HEK293 (cell line): Measurements from ENCODE around the gene POU2AF1.

Experiments used
- CTCF ChIA-PET: fragments of 350-600 bp; formaldehyde crosslinking; extraction: SDS; loops from one replicate; lab custom pipeline; 2021; ENCODE audit warnings: antibody characterized with exemption; lab: Yijun Ruan, JAX
- POLR2A ChIA-PET: fragments of 300-600 bp; formaldehyde crosslinking; extraction: SDS; loops from one replicate; lab custom pipeline; 2020; ENCODE audit warnings: antibody characterized with exemption, inconsistent platforms; lab: Yijun Ruan, JAX
- H3K27ac ChIP-seq: fragments of 200-500 bp; sonication (Bioruptor generic); 2 replicates; pipeline ENCODE4 v1.5.1; 2014; ENCODE audit warnings: low read depth, low read length, control low read depth, inconsistent platforms; ENCODE audit errors: extremely low read depth
- H3K36me3 ChIP-seq, 2 experiments: fragments of 200-500 bp in 1 of 2; sonication (Bioruptor generic) in 1 of 2; 1 replicate in 1 of 2; 2 replicates in 1 of 2; pipeline ENCODE4 v1.5.1; 2014 to 2017; ENCODE audit warnings: inconsistent platforms in 2 of 2, low read length in 2 of 2; ENCODE audit not compliant: control insufficient read depth in 2 of 2, insufficient read depth in 1 of 2
- H3K4me1 ChIP-seq: fragments of 200-500 bp; sonication (Bioruptor generic); 2 replicates; pipeline ENCODE4 v1.5.1; 2014; ENCODE audit warnings: mild to moderate bottlenecking, low read length, inconsistent platforms; ENCODE audit not compliant: control insufficient read depth, insufficient read depth
- H3K4me3 ChIP-seq: 2 replicates; pipeline ENCODE4 v1.5.1; 2011; ENCODE audit warnings: low read depth, mild to moderate bottlenecking, control low read depth, low read length, moderate library complexity
- H3K9me3 ChIP-seq: fragments of 200-500 bp; sonication (Bioruptor generic); 2 replicates; pipeline ENCODE4 v1.5.1; 2014; ENCODE audit warnings: low read depth, low read length, inconsistent platforms; ENCODE audit not compliant: control insufficient read depth, insufficient read depth
- GLIS2 ChIP-seq: fragments of 450-650 bp; formaldehyde crosslinking; IDR thresholded peaks from 2 replicates; pipeline ENCODE4 v1.5.1; 2016; ENCODE audit warnings: missing biosample characterization, missing genetic modification characterization
- IKZF3 ChIP-seq: fragments of 450-650 bp; IDR thresholded peaks from 2 replicates; pipeline ENCODE4 v1.5.0; 2018; ENCODE audit warnings: missing biosample characterization, mild to moderate bottlenecking, missing genetic modification characterization, moderate library complexity
- KLF7 ChIP-seq: fragments of 450-650 bp; formaldehyde crosslinking; IDR thresholded peaks from 2 replicates; pipeline ENCODE4 v1.5.1; 2016; ENCODE audit warnings: missing biosample characterization, missing genetic modification characterization, borderline replicate concordance
- RBAK ChIP-seq: fragments of 450-650 bp; formaldehyde crosslinking; IDR thresholded peaks from 2 replicates; pipeline ENCODE4 v1.5.1; 2016; ENCODE audit warnings: missing biosample characterization, missing genetic modification characterization
- ZNF37A ChIP-seq: fragments of 450-650 bp; IDR thresholded peaks from 2 replicates; pipeline ENCODE4 v1.5.1; 2018; ENCODE audit warnings: missing biosample characterization, missing genetic modification characterization
- ZNF404 ChIP-seq: fragments of 450-650 bp; formaldehyde crosslinking; IDR thresholded peaks from 2 replicates; pipeline ENCODE4 v1.5.1; 2017; ENCODE audit warnings: missing biosample characterization, missing genetic modification characterization
- ZNF423 ChIP-seq: fragments of 450-650 bp; formaldehyde crosslinking; IDR thresholded peaks from 2 replicates; pipeline ENCODE4 v1.5.1; 2016; ENCODE audit warnings: missing biosample characterization, missing genetic modification characterization
- ZNF433 ChIP-seq: fragments of 450-650 bp; formaldehyde crosslinking; IDR thresholded peaks from 2 replicates; pipeline ENCODE4 v1.5.1; 2016; ENCODE audit warnings: missing biosample characterization, missing genetic modification characterization, low read depth
- ZNF48 ChIP-seq: fragments of 450-650 bp; formaldehyde crosslinking; IDR thresholded peaks from 2 replicates; pipeline ENCODE4 v1.5.1; 2016; ENCODE audit warnings: missing biosample characterization, missing genetic modification characterization
- ZNF510 ChIP-seq: fragments of 450-650 bp; formaldehyde crosslinking; IDR thresholded peaks from 2 replicates; pipeline ENCODE4 v1.5.1; 2018; ENCODE audit warnings: mild to moderate bottlenecking, missing genetic modification characterization, missing biosample characterization; ENCODE audit not compliant: insufficient replicate concordance
- ZNF561 ChIP-seq: fragments of 450-650 bp; IDR thresholded peaks from 2 replicates; pipeline ENCODE4 v1.5.1; 2018; ENCODE audit warnings: missing biosample characterization, missing genetic modification characterization, borderline replicate concordance
- ZNF571 ChIP-seq: fragments of 450-650 bp; formaldehyde crosslinking; IDR thresholded peaks from 2 replicates; pipeline ENCODE4 v1.5.0; 2017; ENCODE audit warnings: missing biosample characterization, missing genetic modification characterization
- ZNF654 ChIP-seq: fragments of 450-650 bp; formaldehyde crosslinking; IDR thresholded peaks from 2 replicates; pipeline ENCODE4 v1.5.1; 2016; ENCODE audit warnings: low read depth, missing biosample characterization, missing genetic modification characterization
- ZNF670 ChIP-seq: fragments of 450-650 bp; formaldehyde crosslinking; IDR thresholded peaks from 2 replicates; pipeline ENCODE4 v1.5.1; 2016; ENCODE audit warnings: missing biosample characterization, missing genetic modification characterization, low read depth
- TF ChIP-seq, protein P1 (sequence below): IDR thresholded peaks from 2 replicates; pipeline ENCODE4 v1.6.1; 2011; ENCODE audit warnings: mild to moderate bottlenecking, low read depth, low read length, borderline replicate concordance
- TF ChIP-seq, protein P2 (sequence below): fragments of 450-650 bp; formaldehyde crosslinking; IDR thresholded peaks from 2 replicates; pipeline ENCODE4 v1.5.1; 2016; ENCODE audit warnings: missing biosample characterization, missing genetic modification characterization
- TF ChIP-seq, protein P3 (sequence below): fragments of 450-650 bp; formaldehyde crosslinking; IDR thresholded peaks from 2 replicates; pipeline ENCODE4 v1.5.1; 2016; ENCODE audit warnings: missing biosample characterization, missing genetic modification characterization
- TF ChIP-seq, protein P4 (sequence below): fragments of 450-650 bp; formaldehyde crosslinking; IDR thresholded peaks from 2 replicates; pipeline ENCODE4 v1.5.0; 2017; ENCODE audit warnings: missing biosample characterization, missing genetic modification characterization, borderline replicate concordance

Gene POU2AF1

DNA sequence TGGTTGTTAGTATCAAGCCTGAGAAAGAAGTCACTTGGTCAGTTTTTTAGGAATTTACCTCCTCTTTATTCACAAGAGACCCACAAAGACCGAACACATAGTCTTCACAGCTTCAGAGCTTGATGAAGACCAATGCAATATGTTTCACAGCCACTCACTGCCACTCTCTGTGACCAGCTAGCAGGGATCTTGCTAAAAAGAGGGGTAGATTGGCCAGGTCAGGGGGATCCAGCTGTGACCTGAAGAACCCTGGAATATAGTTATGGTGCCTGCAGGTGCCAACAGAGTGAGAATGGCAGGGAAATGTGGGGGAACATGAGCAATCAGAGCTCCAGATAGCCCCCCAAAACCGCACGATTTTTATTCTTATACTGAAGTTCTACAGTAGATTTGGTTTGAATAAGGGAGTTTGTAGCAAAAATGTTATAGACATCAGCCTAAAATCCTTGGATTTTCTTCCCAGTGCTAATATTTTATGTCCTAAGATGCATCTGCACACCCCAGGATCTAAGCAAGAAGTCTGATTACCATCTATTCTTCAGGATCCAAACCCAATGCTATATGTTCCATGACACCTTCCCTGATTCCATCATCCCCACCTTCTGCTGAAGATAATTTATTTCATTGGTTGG lies 8.7 kb downstream of the POU2AF1 start:
- H3K36me3 ChIP-seq = no peaks in the 10 kb centered on the region
- TF ChIP-seq ZNF654 (no peak), RBAK (tag by site-specific recombination) (no peak), ZNF48 (tag by site-specific recombination) (no peak), ZNF510 (tag by site-specific recombination) (no peak)
- TF ChIP-seq, protein P1, sequence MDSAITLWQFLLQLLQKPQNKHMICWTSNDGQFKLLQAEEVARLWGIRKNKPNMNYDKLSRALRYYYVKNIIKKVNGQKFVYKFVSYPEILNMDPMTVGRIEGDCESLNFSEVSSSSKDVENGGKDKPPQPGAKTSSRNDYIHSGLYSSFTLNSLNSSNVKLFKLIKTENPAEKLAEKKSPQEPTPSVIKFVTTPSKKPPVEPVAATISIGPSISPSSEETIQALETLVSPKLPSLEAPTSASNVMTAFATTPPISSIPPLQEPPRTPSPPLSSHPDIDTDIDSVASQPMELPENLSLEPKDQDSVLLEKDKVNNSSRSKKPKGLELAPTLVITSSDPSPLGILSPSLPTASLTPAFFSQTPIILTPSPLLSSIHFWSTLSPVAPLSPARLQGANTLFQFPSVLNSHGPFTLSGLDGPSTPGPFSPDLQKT = no peak
- TF ChIP-seq, protein P2, sequence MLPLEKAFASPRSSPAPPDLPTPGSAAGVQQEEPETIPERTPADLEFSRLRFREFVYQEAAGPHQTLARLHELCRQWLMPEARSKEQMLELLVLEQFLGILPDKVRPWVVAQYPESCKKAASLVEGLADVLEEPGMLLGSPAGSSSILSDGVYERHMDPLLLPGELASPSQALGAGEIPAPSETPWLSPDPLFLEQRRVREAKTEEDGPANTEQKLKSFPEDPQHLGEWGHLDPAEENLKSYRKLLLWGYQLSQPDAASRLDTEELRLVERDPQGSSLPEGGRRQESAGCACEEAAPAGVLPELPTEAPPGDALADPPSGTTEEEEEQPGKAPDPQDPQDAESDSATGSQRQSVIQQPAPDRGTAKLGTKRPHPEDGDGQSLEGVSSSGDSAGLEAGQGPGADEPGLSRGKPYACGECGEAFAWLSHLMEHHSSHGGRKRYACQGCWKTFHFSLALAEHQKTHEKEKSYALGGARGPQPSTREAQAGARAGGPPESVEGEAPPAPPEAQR (tag by site-specific recombination) = no peak
- TF ChIP-seq, all 188 proteins: peak for 0
- H3K4me1 ChIP-seq = no peaks in the 10 kb centered on the region
- ChIA-PET CTCF (no interaction called here), POLR2A (no interaction called here)
- no peak overlapping the region for H3K4me3 ChIP-seq
- H3K27ac ChIP-seq = no peak overlapping the region
- H3K9me3 ChIP-seq = no peaks in the 10 kb centered on the region

DNA sequence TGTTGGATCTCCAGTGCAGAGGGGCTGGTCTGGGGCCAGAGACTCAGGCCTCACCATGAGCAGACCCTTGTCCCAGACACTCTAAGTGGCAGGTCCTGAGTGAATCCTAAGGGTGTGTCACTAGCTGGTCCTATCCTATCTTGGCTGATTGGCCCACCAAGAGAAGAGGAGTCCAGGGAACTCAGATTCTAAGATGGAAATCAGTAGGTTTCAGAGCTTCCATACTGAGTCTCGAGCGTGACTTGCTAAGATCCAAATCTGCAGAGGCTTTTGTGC lies 10.9 kb downstream of the POU2AF1 start:
- H3K9me3 ChIP-seq = no peaks in the 10 kb centered on the region
- H3K36me3 ChIP-seq = no peaks in the 10 kb centered on the region
- no peak overlapping the region for H3K27ac ChIP-seq
- POLR2A ChIA-PET = no interaction called here
- no peaks in the 10 kb centered on the region for H3K4me1 ChIP-seq
- TF ChIP-seq ZNF423 = no peak
- TF ChIP-seq, protein P3, sequence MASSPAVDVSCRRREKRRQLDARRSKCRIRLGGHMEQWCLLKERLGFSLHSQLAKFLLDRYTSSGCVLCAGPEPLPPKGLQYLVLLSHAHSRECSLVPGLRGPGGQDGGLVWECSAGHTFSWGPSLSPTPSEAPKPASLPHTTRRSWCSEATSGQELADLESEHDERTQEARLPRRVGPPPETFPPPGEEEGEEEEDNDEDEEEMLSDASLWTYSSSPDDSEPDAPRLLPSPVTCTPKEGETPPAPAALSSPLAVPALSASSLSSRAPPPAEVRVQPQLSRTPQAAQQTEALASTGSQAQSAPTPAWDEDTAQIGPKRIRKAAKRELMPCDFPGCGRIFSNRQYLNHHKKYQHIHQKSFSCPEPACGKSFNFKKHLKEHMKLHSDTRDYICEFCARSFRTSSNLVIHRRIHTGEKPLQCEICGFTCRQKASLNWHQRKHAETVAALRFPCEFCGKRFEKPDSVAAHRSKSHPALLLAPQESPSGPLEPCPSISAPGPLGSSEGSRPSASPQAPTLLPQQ (tag by site-specific recombination) = no peak
- no peak for TF ChIP-seq ZNF433 (tag by site-specific recombination)
- no peak for TF ChIP-seq ZNF37A (tag by site-specific recombination)
- no peak for TF ChIP-seq ZNF571
- TF ChIP-seq KLF7 (tag by site-specific recombination) = no peak
- TF ChIP-seq GLIS2 (tag by site-specific recombination) = no peak
- no peak for TF ChIP-seq ZNF404 (tag by site-specific recombination)
- TF ChIP-seq IKZF3 = no peak
- TF ChIP-seq, protein P4, sequence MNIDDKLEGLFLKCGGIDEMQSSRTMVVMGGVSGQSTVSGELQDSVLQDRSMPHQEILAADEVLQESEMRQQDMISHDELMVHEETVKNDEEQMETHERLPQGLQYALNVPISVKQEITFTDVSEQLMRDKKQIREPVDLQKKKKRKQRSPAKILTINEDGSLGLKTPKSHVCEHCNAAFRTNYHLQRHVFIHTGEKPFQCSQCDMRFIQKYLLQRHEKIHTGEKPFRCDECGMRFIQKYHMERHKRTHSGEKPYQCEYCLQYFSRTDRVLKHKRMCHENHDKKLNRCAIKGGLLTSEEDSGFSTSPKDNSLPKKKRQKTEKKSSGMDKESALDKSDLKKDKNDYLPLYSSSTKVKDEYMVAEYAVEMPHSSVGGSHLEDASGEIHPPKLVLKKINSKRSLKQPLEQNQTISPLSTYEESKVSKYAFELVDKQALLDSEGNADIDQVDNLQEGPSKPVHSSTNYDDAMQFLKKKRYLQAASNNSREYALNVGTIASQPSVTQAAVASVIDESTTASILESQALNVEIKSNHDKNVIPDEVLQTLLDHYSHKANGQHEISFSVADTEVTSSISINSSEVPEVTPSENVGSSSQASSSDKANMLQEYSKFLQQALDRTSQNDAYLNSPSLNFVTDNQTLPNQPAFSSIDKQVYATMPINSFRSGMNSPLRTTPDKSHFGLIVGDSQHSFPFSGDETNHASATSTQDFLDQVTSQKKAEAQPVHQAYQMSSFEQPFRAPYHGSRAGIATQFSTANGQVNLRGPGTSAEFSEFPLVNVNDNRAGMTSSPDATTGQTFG (tag by site-specific recombination) = no peak
- no peak for TF ChIP-seq ZNF561 (tag by site-specific recombination)
- no peak for TF ChIP-seq ZNF670
- TF ChIP-seq, all 188 proteins: peak for 0
- no peak overlapping the region for H3K4me3 ChIP-seq
- CTCF ChIA-PET = interaction anchor here (1.0 kb wide), 1 partner anchor 55 kb away, joined by 3 read pairs; no protein-coding TSS in a partner anchor
